HAP-1 (cell line): ENCODE data around the gene INTS12.

ENCODE experiments used
- DNase-seq, 2 experiments: peaks; one replicate each; pipeline ENCODE4 v3.0.0-alpha.2; 2016 to 2020; ENCODE audit warnings: low spot score in 2 of 2
- H3K27me3 ChIP-seq: fragments of 250-450 bp; sonication (Bioruptor Pico); 2 replicates; pipeline ENCODE4 v1.5.1; 2020; ENCODE audit warnings: low read depth, mild to moderate bottlenecking, moderate library complexity
- H3K36me3 ChIP-seq: fragments of 250-450 bp; sonication (Bioruptor Pico); replicated peaks from 2 replicates; pipeline ENCODE4 v1.5.1; 2020; ENCODE audit warnings: mild to moderate bottlenecking
- H3K4me1 ChIP-seq: fragments of 250-450 bp; sonication (Bioruptor Pico); 2 replicates; pipeline ENCODE4 v1.5.1; 2020; ENCODE audit warnings: mild to moderate bottlenecking
- H3K4me3 ChIP-seq: fragments of 250-450 bp; sonication (Bioruptor Pico); 2 replicates; pipeline ENCODE4 v1.5.1; 2020; ENCODE audit warnings: mild to moderate bottlenecking, moderate library complexity
- H3K9me3 ChIP-seq: fragments of 250-450 bp; sonication (Bioruptor Pico); 2 replicates; pipeline ENCODE4 v1.5.1; 2020; ENCODE audit warnings: mild to moderate bottlenecking, moderate library complexity
- in situ Hi-C: fragments of 300-500 bp; cut with MboI; formaldehyde crosslinking; loops from 3 replicates; pipeline ENCODE4 v1.14.3; 2020; ENCODE audit warnings: low sequenced_read_pairs, inconsistent platforms, mixed read lengths

INTS12 gene

DNA sequence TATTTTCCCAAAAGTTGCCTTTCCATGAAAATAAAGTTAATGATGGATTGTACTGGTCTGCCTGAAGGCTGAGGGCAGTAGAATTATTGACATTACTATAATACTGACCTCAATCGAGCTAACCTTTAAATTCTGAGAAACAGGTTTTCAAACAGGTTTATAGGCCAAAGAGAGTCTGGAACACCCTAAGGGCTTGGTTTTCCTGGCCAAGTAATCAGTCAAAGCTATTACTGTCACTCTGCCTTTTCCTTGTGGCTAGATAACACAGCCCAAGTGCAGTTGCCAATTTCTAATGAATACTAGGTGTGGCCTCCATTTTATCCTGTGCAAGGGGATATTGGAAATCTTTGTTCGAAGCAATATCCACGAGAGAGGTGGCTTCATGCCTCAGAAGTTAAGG lies 75.2 kb downstream of the INTS12 start:
- Histone ChIP-seq H3K9me3 (no peaks in the 10 kb centered on the region), H3K27me3 (no peaks in the 10 kb centered on the region), H3K4me3 (no peak overlapping the region), H3K36me3 (no peaks in the 10 kb centered on the region), H3K4me1 (peaks cover 59% of the 10 kb centered on the region)
- peak in 1 of 2 experiments; percentile 33 for DNase-seq
- in situ Hi-C loops = no loop called here
